SK-N-SH (cell line): ENCODE data around the gene MPST. TPM values are rescaled to one million over a fixed set of nuclear protein-coding genes. Genes with fewer than 3 reads are reported as not detected.

Source experiments
- CTCF ChIA-PET: fragments of 300-600, 350-600 bp; formaldehyde crosslinking; extraction: SDS; loops from one replicate; lab custom pipeline; 2021; lab: Yijun Ruan, JAX
- POLR2A ChIA-PET: fragments of 350-600 bp; sonication (Branson Sonifier 250); formaldehyde crosslinking; extraction: SDS; loops from one replicate; lab custom pipeline; 2020; ENCODE audit warnings: antibody characterized with exemption, inconsistent platforms; lab: Yijun Ruan, JAX
- DNase-seq: peaks from one replicate; pipeline ENCODE4 v3.0.0; 2012
- H2AFZ ChIP-seq: fragments of 200-600 bp; sonication (generic); 2 replicates; pipeline ENCODE4 v1.8.1; 2016; ENCODE audit warnings: antibody characterized with exemption, mild to moderate bottlenecking, low read depth
- H3F3A ChIP-seq: fragments of 200-600 bp; sonication (generic); replicated peaks from 2 replicates; pipeline ENCODE3; 2016; ENCODE audit warnings: antibody characterized with exemption, mild to moderate bottlenecking; ENCODE audit not compliant: insufficient read depth
- H3K27ac ChIP-seq, 2 experiments: fragments of 200-500 bp in 1 of 2; fragments of 200-600 bp in 1 of 2; sonication (Bioruptor generic) in 1 of 2; sonication (generic), shearing (Covaris generic) in 1 of 2; 2 replicates each; pipeline versions ENCODE4 v1.5.1 to v1.6.1; 2014 to 2016; ENCODE audit warnings: low read depth in 2 of 2, inconsistent platforms in 1 of 2, low read length in 1 of 2, mild to moderate bottlenecking in 1 of 2, mixed read lengths in 1 of 2
- H3K27me3 ChIP-seq: fragments of 200-600 bp; sonication (generic), shearing (Covaris generic); 2 replicates; pipeline ENCODE4 v1.6.1; 2016; ENCODE audit warnings: mixed run types; ENCODE audit not compliant: insufficient read depth
- H3K36me3 ChIP-seq, 2 experiments: fragments of 200-500 bp in 1 of 2; fragments of 200-600 bp in 1 of 2; sonication (Bioruptor generic) in 1 of 2; sonication (generic) in 1 of 2; replicated peaks in 1 of 2; 2 replicates each; pipeline versions ENCODE3 to v1.5.1; 2014 to 2016; ENCODE audit warnings: low read length in 1 of 2, mild to moderate bottlenecking in 1 of 2; ENCODE audit not compliant: insufficient read depth in 2 of 2, control insufficient read depth in 1 of 2
- H3K4me1 ChIP-seq, 2 experiments: fragments of 200-500 bp in 1 of 2; fragments of 200-600 bp in 1 of 2; sonication (Bioruptor generic) in 1 of 2; sonication (generic), shearing (Covaris generic) in 1 of 2; 2 replicates each; pipeline versions ENCODE4 v1.5.1 to v1.6.1; 2014 to 2016; ENCODE audit warnings: low read depth in 1 of 2, low read length in 1 of 2, mixed run types in 1 of 2; ENCODE audit not compliant: insufficient read depth in 2 of 2, control insufficient read depth in 1 of 2
- H3K4me2 ChIP-seq: fragments of 200-600 bp; sonication (generic), shearing (Covaris generic); 2 replicates; pipeline ENCODE4 v1.6.1; 2017; ENCODE audit warnings: mixed run types
- H3K4me3 ChIP-seq, 2 experiments: fragments of 200-500 bp in 1 of 2; fragments of 200-600 bp in 1 of 2; sonication (Bioruptor generic) in 1 of 2; sonication (generic), shearing (Covaris generic) in 1 of 2; 2 replicates each; pipeline versions ENCODE4 v1.5.1 to v1.8.1; 2014 to 2016; ENCODE audit warnings: low read depth in 2 of 2, inconsistent platforms in 1 of 2, low read length in 1 of 2, mild to moderate bottlenecking in 1 of 2, mixed read lengths in 1 of 2, moderate library complexity in 1 of 2
- H3K79me2 ChIP-seq: fragments of 200-600 bp; sonication (generic); 2 replicates; pipeline ENCODE4 v1.8.1; 2017; ENCODE audit warnings: mild to moderate bottlenecking; ENCODE audit not compliant: insufficient read depth
- H3K9ac ChIP-seq: fragments of 200-600 bp; sonication (generic); 2 replicates; pipeline ENCODE4 v1.6.1; 2017; ENCODE audit warnings: mixed run types
- H3K9me2 ChIP-seq: fragments of 200-600 bp; sonication (generic); 2 replicates; pipeline ENCODE4 v1.6.1; 2017; ENCODE audit warnings: mixed run types
- H3K9me3 ChIP-seq: fragments of 200-600 bp; sonication (generic); 2 replicates; pipeline ENCODE4 v1.6.1; 2017; ENCODE audit warnings: mixed run types, mild to moderate bottlenecking, moderate library complexity
- H4K20me1 ChIP-seq: fragments of 200-600 bp; sonication (generic); 2 replicates; pipeline ENCODE4 v1.6.1; 2017; ENCODE audit warnings: mild to moderate bottlenecking, mixed run types; ENCODE audit not compliant: insufficient read depth
- EZH2phosphoT487 ChIP-seq: fragments of 200-600 bp; sonication (generic); IDR thresholded peaks from 2 replicates; pipeline ENCODE4 v1.6.1; 2017; ENCODE audit warnings: low read depth, mixed run types, mild to moderate bottlenecking, antibody characterized with exemption, moderate library complexity, borderline replicate concordance
- FOSL2 ChIP-seq: IDR thresholded peaks from 2 replicates; pipeline ENCODE4 v1.4.0; 2012; ENCODE audit warnings: low read depth, mild to moderate bottlenecking, moderate library complexity, borderline replicate concordance
- FOXJ3 ChIP-seq: sonication (generic); formaldehyde crosslinking; IDR thresholded peaks from 2 replicates; pipeline ENCODE4 v1.5.1; 2020; ENCODE audit warnings: mild to moderate bottlenecking, missing genetic modification reagents
- FOXM1 ChIP-seq: IDR thresholded peaks from 2 replicates; pipeline ENCODE4 v1.4.0; 2012; ENCODE audit warnings: low read depth, mild to moderate bottlenecking
- GABPA ChIP-seq: IDR thresholded peaks from 2 replicates; pipeline ENCODE4 v1.4.0; 2012; ENCODE audit warnings: low read depth, mild to moderate bottlenecking
- GATA2 ChIP-seq: sonication (generic); formaldehyde crosslinking; IDR thresholded peaks from 2 replicates; pipeline ENCODE4 v1.5.0; 2020; ENCODE audit warnings: mild to moderate bottlenecking, missing genetic modification reagents
- IRF3 ChIP-seq: fragments of 150-350 bp; IDR thresholded peaks from 2 replicates; pipeline ENCODE4 v1.6.1; 2016; ENCODE audit warnings: mild to moderate bottlenecking, low read depth, low read length
- JUND ChIP-seq: IDR thresholded peaks from 2 replicates; pipeline ENCODE4 v1.4.0; 2012
- MAX ChIP-seq: IDR thresholded peaks from 2 replicates; pipeline ENCODE4 v1.4.0; 2012; ENCODE audit warnings: low read depth
- MEF2A ChIP-seq: IDR thresholded peaks from 2 replicates; pipeline ENCODE4 v1.4.0; 2012; ENCODE audit warnings: low read depth, borderline replicate concordance
- NFIC ChIP-seq: IDR thresholded peaks from 2 replicates; pipeline ENCODE4 v1.4.0; 2012; ENCODE audit warnings: borderline replicate concordance
- RAD21 ChIP-seq: IDR thresholded peaks from 2 replicates; pipeline ENCODE4 v1.6.1; 2012; ENCODE audit warnings: mild to moderate bottlenecking, low read length
- RCOR1 ChIP-seq: fragments of 150-350 bp; IDR thresholded peaks from 2 replicates; pipeline ENCODE4 v1.6.1; 2017; ENCODE audit warnings: antibody characterized with exemption, low read length
- RFX5 ChIP-seq: IDR thresholded peaks from 2 replicates; pipeline ENCODE4 v1.6.1; 2012; ENCODE audit warnings: mild to moderate bottlenecking, improper control_type of control experiment, low read length
- SIN3A ChIP-seq: IDR thresholded peaks from 2 replicates; pipeline ENCODE4 v1.6.1; 2012; ENCODE audit warnings: low read depth, mild to moderate bottlenecking, low read length, moderate library complexity, borderline replicate concordance
- TEAD4 ChIP-seq: IDR thresholded peaks from 2 replicates; pipeline ENCODE4 v1.4.0; 2012; ENCODE audit warnings: mild to moderate bottlenecking, borderline replicate concordance; ENCODE audit not compliant: insufficient read depth
- YY1 ChIP-seq: IDR thresholded peaks from 2 replicates; pipeline ENCODE4 v1.4.0; 2012; ENCODE audit warnings: low read depth, mild to moderate bottlenecking
- WGBS: methylation state at CpG from one replicate; pipeline ENCODE4 v1.1.6; 2017; ENCODE audit warnings: low lambda C conversion rate; 5-methylcytosine and 5-hydroxymethylcytosine counted together
- polyA plus RNA-seq, 3 experiments: library from polyadenylated mRNA; depleted of rRNA; stranded (reverse); fragments of >200 nt; gene quantifications; 2 replicates each; pipeline ENCODE4 v1.2.3, GENCODE V29; 2012
- TF ChIP-seq, protein P1 (sequence below): IDR thresholded peaks from 2 replicates; pipeline ENCODE4 v1.4.0; 2012; ENCODE audit warnings: low read depth, borderline replicate concordance

Gene MPST
- polyA plus RNA-seq, 1 of the 3 experiments (the other 2 are of a cell fraction) = 60.4 TPM

- 96% methylated on average over 7 of the region's 10 CpGs for WGBS
- Histone ChIP-seq H3K9ac (no peak overlapping the region), H3K4me2 (no peak overlapping the region), H3K27me3 (no peaks in the 10 kb centered on the region), H3K4me1 (peaks cover 12 to 24% of the 10 kb centered on the region in 2 experiments; a peak in 2 of 4 replicates), H3F3A (no peaks in the 10 kb centered on the region), H3K9me3 (no peaks in the 10 kb centered on the region), H3K79me2 (peaks cover 32% of the 10 kb centered on the region), H2AFZ (no peak overlapping the region), H4K20me1 (no peaks in the 10 kb centered on the region), H3K9me2 (no peaks in the 10 kb centered on the region), H3K27ac (no peak overlapping the region), H3K4me3 (no peak overlapping the region), H3K36me3 (peaks cover 3 to 7% of the 10 kb centered on the region in 2 experiments)
- TF ChIP-seq EZH2phosphoT487 (no peak), SIN3A (no peak), RCOR1 (no peak), FOXJ3 (CRISPR knock-in tag) (no peak), RFX5 (no peak), MEF2A (no peak), GABPA (no peak), GATA2 (CRISPR knock-in tag) (no peak), TEAD4 (no peak), RAD21 (no peak), IRF3 (no peak), YY1 (no peak), NFIC (no peak), MAX (no peak), FOSL2 (no peak), JUND (no peak), FOXM1 (no peak)
- TF ChIP-seq, protein P1, sequence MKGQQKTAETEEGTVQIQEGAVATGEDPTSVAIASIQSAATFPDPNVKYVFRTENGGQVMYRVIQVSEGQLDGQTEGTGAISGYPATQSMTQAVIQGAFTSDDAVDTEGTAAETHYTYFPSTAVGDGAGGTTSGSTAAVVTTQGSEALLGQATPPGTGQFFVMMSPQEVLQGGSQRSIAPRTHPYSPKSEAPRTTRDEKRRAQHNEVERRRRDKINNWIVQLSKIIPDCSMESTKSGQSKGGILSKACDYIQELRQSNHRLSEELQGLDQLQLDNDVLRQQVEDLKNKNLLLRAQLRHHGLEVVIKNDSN = no peak
- CTCF ChIA-PET = interaction anchor here (0.6 to 1.3 kb wide), 2 partner anchors 9 to 242 kb away, joined by 3 to 6 read pairs; no protein-coding TSS in a partner anchor
- POLR2A ChIA-PET = interaction anchor here (1.8 kb wide), 1 partner anchor 34 kb away, joined by 4 read pairs; the partner anchor contains the start of gene KCTD17
- no peak for DNase-seq
These were observed 2.2 kb upstream of the MPST start for GRCh38 chr22:37017356-37017755.
